ENCODE results near the gene CLEC3B. TPM values are rescaled to one million over a fixed set of nuclear protein-coding genes. Genes with fewer than 3 reads are reported as not detected.

The CLEC3B gene
- total and polyA plus RNA-seq, 3 donors from 2014 or later, result 86.6 to 198 (median 88.8) TPM

DNA sequence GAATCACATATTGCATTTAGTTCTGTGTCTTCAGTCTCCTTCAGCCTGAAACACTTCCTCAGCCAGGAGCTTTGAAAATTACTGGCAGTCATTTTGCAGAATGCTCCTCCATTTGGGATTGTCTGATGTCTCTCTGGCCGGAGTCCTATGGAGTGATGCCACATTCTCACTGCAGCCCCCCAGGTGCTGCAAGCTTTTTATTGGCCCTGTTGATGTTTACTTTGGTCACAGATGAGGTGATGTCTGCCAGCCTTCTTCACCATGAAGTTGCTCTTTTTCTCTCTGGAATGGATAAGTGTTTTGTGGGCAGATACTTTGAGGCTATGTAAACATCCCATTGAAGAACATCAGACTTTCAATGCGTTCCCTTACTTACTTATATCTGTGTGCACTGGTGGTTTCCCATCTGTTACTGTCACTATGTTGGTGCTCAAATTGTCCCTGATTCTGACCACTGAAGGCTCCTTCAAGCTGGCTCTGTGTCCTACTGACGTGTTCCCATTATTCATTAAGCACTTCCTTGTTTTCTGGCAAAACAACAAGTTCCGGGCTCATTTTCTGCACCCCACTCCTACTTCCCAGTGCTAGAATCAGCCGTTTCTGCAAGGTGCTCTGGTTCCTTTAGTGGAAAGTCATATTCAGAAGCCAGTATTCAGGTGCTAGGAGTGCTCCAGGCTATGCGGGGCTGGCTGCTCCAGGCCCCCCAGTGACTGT, 1.4 kb upstream of the CLEC3B start:
- Histone ChIP-seq H3K4me1 (peaks cover 32% of the 10 kb centered on the region), H3K9me3 (no peaks in the 10 kb centered on the region), H3K27me3 (no peaks in the 10 kb centered on the region), H3K27ac (peak overlapping the region in 1 of 2 donors; percentile 66), H3K36me3 (ENCODE audit: low read depth, missing control alignments) (no peaks in the 10 kb centered on the region), H3K4me3 (no peak overlapping the region)
- TF ChIP-seq CTCF (IDR thresholded peaks at IDR 0.05) (no peak), POLR2A (IDR thresholded peaks at IDR 0.05) (no peak)
- DNase-seq, result no peak
- intact Hi-C loops (cut with DNase I; ENCODE audit: low total_unique reads), result no loop called here
- 36 to 52% methylated on average over 6 of the region's 6 CpGs for WGBS, 2 donors

- peak overlapping the region in 1 of 2 donors; percentile 66 for H3K27ac ChIP-seq
- 48 to 76% methylated on average over 4 of the region's 4 CpGs for WGBS, 2 donors
- no peak for TF ChIP-seq CTCF (IDR thresholded peaks at IDR 0.05)
- TF ChIP-seq POLR2A (IDR thresholded peaks at IDR 0.05), result no peak
- peak overlapping the region in 1 of 2 donors; percentile 29 for H3K4me3 ChIP-seq
- H3K27me3 ChIP-seq, result no peaks in the 10 kb centered on the region
- no peaks in the 10 kb centered on the region for H3K9me3 ChIP-seq
- peaks cover 29% of the 10 kb centered on the region for H3K4me1 ChIP-seq
- DNase-seq, result no peak
- intact Hi-C loops (cut with DNase I; ENCODE audit: low total_unique reads), result no loop called here
- no peaks in the 10 kb centered on the region for H3K36me3 ChIP-seq (ENCODE audit: low read depth, missing control alignments)
Observed at GRCh38 chr3:45026957-45027356, 854 bp downstream of the CLEC3B start.

- no peaks in the 10 kb centered on the region for H3K36me3 ChIP-seq (ENCODE audit: low read depth, missing control alignments)
- no peak for TF ChIP-seq CTCF (IDR thresholded peaks at IDR 0.05)
- TF ChIP-seq POLR2A (IDR thresholded peaks at IDR 0.05), result no peak
- 74 to 78% methylated on average over 4 of the region's 4 CpGs for WGBS, 2 donors
- intact Hi-C loops (cut with DNase I; ENCODE audit: low total_unique reads), result no loop called here
- peak overlapping the region in 1 of 2 donors; percentile 66 for H3K27ac ChIP-seq
- peak overlapping the region in 1 of 2 donors; percentile 29 for H3K4me3 ChIP-seq
- peaks cover 29% of the 10 kb centered on the region for H3K4me1 ChIP-seq
- no peaks in the 10 kb centered on the region for H3K9me3 ChIP-seq
- H3K27me3 ChIP-seq, result no peaks in the 10 kb centered on the region
- DNase-seq, result no peak
Observed at GRCh38 chr3:45027441-45027840, 1.3 kb downstream of the CLEC3B start.

DNA sequence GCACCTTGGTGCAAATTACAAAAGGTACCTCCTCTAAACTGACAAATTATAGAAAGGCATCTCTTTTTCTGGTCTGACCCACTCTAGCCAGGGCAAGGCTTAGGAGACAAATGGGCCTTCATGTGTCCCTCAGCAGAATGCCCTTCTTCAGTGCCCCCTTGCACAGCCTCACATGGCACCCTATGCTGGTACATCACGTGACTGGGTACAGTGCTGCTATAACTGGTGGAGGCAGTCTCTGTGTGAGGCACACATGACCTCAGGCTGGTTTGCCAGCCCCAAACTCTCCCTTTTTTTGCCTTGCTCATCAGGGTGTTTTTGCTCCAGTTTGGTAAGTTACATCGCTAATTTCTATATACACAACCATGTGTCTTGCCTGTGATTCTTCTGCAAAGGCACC, 3.1 kb downstream of the CLEC3B start:
- H3K36me3 ChIP-seq (ENCODE audit: low read depth, missing control alignments), result no peaks in the 10 kb centered on the region
- H3K27me3 ChIP-seq, result no peaks in the 10 kb centered on the region
- TF ChIP-seq POLR2A (IDR thresholded peaks at IDR 0.05), result no peak
- TF ChIP-seq CTCF (IDR thresholded peaks at IDR 0.05), result no peak
- no peak for DNase-seq
- H3K4me3 ChIP-seq, result no peak overlapping the region
- 73 to 97% methylated on average over 2 of the region's 2 CpGs for whole genome bisulfite sequencing, 2 donors
- no peaks in the 10 kb centered on the region for H3K9me3 ChIP-seq
- intact Hi-C loops (cut with DNase I; ENCODE audit: low total_unique reads), result no loop called here
- H3K27ac ChIP-seq, result no peak overlapping the region
- H3K4me1 ChIP-seq, result peaks cover 27% of the 10 kb centered on the region

DNA sequence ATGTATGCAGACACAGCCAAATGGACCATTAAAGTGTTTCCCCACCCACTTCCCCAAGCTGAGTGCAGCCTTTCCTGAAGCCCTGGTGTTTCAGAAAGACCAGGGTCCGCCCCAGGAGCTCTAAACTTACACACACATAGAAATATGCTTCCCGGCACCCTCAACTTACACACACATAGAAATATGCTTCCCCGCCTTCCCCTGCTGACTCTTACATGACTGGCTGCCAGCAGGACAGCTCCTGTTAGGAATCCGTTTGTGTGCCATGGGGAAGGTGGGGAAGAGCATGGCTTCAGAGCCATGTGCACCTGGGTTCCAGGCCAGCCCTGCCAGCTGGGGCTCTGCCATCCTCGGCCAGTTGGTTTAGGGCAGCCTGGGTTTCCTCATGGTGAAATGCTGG, 3.6 kb downstream of the CLEC3B start:
- Histone ChIP-seq H3K27ac (no peak overlapping the region), H3K9me3 (no peaks in the 10 kb centered on the region), H3K4me3 (no peak overlapping the region), H3K27me3 (no peaks in the 10 kb centered on the region), H3K4me1 (peaks cover 24% of the 10 kb centered on the region), H3K36me3 (ENCODE audit: low read depth, missing control alignments) (no peaks in the 10 kb centered on the region)
- intact Hi-C loops (cut with DNase I; ENCODE audit: low total_unique reads), result no loop called here
- 71 to 73% methylated on average over 5 of the region's 5 CpGs for WGBS, 2 donors
- no peak for TF ChIP-seq POLR2A (IDR thresholded peaks at IDR 0.05)
- TF ChIP-seq CTCF (IDR thresholded peaks at IDR 0.05), result no peak
- no peak for DNase-seq
